Measurements from ENCODE around the gene EXOC3L4.

DNA sequence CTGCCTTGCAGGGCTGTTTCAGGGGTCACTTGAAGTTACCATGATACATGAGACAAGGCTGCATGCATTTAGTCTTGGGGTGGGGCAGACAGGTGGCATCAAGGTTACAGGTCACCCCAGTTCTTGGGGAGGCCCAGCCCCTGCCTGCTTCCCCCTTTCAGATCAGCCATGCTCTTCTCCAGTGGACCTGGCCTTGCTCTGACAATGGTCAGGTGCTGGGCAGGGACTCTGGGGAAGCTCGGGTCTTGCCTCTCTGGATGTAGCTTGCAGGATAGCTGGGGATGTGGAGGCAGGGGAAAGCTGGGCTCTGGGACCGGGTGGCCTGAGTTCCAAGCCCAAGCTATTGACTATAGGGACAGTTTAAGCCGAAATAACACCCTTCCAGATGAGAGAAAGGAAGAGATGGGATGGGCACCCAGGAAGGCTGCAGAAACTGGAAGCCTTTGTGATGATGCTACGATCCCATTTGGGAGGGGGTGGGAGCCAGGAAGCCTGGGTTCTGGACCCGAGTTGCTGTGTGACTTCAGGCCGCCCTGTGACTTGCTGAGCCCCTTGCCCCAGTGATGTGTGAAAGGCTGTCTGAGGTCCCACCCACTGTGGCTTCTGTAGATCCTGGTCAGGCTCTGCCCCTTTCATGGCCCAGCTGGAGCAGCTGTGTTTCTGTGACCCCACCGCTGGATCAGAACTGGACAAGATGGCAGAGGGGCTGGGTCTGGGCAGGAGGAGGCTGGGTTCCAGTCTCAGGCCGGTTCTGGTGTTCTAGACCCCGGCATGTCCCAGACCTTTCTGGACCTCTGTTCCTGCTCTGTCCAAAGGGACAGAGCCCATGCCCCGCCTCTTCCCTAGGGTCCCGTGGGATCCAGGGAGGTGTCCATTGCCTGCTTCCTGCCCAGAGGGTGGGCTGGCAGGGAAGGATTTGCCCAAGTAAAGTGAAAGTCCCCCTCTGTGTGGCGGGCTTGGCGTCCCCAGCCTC lies 30.9 kb downstream of the EXOC3L4 start:
- TF ChIP-seq PPARA (CRISPR knock-in tag; IDR thresholded peaks at IDR 0.05; ENCODE audit: borderline replicate concordance) (no peak), RARB (CRISPR knock-in tag; IDR thresholded peaks at IDR 0.05) (no peak), ESRRG (CRISPR knock-in tag; IDR thresholded peaks at IDR 0.05) (no peak), OSR1 (CRISPR knock-in tag; IDR thresholded peaks at IDR 0.05) (no peak), ZNF70 (CRISPR knock-in tag; IDR thresholded peaks at IDR 0.05) (no peak)
- TF ChIP-seq, protein P1, sequence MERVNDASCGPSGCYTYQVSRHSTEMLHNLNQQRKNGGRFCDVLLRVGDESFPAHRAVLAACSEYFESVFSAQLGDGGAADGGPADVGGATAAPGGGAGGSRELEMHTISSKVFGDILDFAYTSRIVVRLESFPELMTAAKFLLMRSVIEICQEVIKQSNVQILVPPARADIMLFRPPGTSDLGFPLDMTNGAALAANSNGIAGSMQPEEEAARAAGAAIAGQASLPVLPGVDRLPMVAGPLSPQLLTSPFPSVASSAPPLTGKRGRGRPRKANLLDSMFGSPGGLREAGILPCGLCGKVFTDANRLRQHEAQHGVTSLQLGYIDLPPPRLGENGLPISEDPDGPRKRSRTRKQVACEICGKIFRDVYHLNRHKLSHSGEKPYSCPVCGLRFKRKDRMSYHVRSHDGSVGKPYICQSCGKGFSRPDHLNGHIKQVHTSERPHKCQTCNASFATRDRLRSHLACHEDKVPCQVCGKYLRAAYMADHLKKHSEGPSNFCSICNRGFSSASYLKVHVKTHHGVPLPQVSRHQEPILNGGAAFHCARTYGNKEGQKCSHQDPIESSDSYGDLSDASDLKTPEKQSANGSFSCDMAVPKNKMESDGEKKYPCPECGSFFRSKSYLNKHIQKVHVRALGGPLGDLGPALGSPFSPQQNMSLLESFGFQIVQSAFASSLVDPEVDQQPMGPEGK (CRISPR knock-in tag; IDR thresholded peaks at IDR 0.05; ENCODE audit: borderline replicate concordance): no peak
